Lung (tissue), 12 donors: ENCODE data around the gene DAPK2. TPM values are rescaled to one million over a fixed set of nuclear protein-coding genes. Genes with fewer than 3 reads are reported as not detected.

Experiments
- ATAC-seq: fragments of 200-7000 bp; cut with Tn5 transposase; one replicate; pipeline ENCODE4 v1.9.1; 2020; ENCODE audit warnings: moderate number of reproducible peaks; ENCODE audit not compliant: insufficient read depth, low FRiP score
- DNase-seq, 3 donors: peaks; one replicate each; pipeline ENCODE4 v3.0.0-alpha.2; 2013 to 2017
- H3K27ac ChIP-seq, 2 donors: one replicate each; pipeline ENCODE4 v1.5.1; 2013; ENCODE audit warnings: mild to moderate bottlenecking in 2 of 2, moderate library complexity in 2 of 2, control low read depth in 1 of 2, inconsistent platforms in 1 of 2, low read depth in 1 of 2, low read length in 1 of 2
- H3K27me3 ChIP-seq, 3 donors: one replicate each; pipeline ENCODE4 v1.5.1; 2013; ENCODE audit warnings: low read length in 2 of 3; ENCODE audit not compliant: control insufficient read depth in 3 of 3, insufficient read depth in 3 of 3
- H3K36me3 ChIP-seq, 4 donors: one replicate each; pipeline ENCODE4 v1.5.1; 2013; ENCODE audit warnings: low read length in 4 of 4, mild to moderate bottlenecking in 1 of 4, moderate library complexity in 1 of 4; ENCODE audit not compliant: control insufficient read depth in 4 of 4, insufficient read depth in 4 of 4
- H3K4me1 ChIP-seq, 5 donors: one replicate each; pipeline ENCODE4 v1.5.1; 2013; ENCODE audit warnings: low read length in 5 of 5, mild to moderate bottlenecking in 2 of 5, moderate library complexity in 1 of 5; ENCODE audit not compliant: control insufficient read depth in 5 of 5, insufficient read depth in 5 of 5
- H3K4me3 ChIP-seq: one replicate; pipeline ENCODE4 v1.5.1; 2013; ENCODE audit warnings: mild to moderate bottlenecking, control low read depth, moderate library complexity
- H3K9ac ChIP-seq, 2 donors: one replicate each; pipeline ENCODE4 v1.5.1; 2013; ENCODE audit warnings: low read length in 2 of 2, control low read depth in 1 of 2; ENCODE audit not compliant: insufficient read depth in 1 of 2
- H3K9me3 ChIP-seq, 4 donors: one replicate each; pipeline ENCODE4 v1.5.1; 2013; ENCODE audit warnings: low read length in 3 of 4, mild to moderate bottlenecking in 1 of 4, moderate library complexity in 1 of 4; ENCODE audit not compliant: control insufficient read depth in 4 of 4, insufficient read depth in 3 of 4
- WGBS, 2 donors: extraction: QIAGEN DNeasy Blood & Tissue Kit; methylation state at CpG; one replicate each; pipeline ENCODE4 v1.1.7; 2013; 5-methylcytosine and 5-hydroxymethylcytosine counted together
- polyA plus RNA-seq, 2 donors: library from polyadenylated mRNA; stranded (reverse); fragments of 200-250 nt; gene quantifications; one replicate each; pipeline ENCODE4 v1.2.1, GENCODE V29; 2013
- total RNA-seq, 2 donors: library from RNA; depleted of rRNA in 1 of 2; stranded (reverse); fragments of >200 nt in 1 of 2; gene quantifications; one replicate each; pipeline ENCODE4 v1.2.1, GENCODE V29; 2014 to 2021
- TF ChIP-seq, protein P1 (sequence below): IDR thresholded peaks from 2 replicates; pipeline ENCODE4 v1.5.1; 2012; ENCODE audit warnings: mild to moderate bottlenecking; ENCODE audit errors: control extremely low read depth, extremely low read depth
- donor health status: control.
- donor health status: control.
- donor health status: Bipolar disorder and iron deficiency.
- donor health status: healthy.
- donor health status: DM: yes; HTN: yes; CAD: no.

Gene DAPK2
- total and polyA plus RNA-seq, 4 donors = 20.5 to 59.0 (median 49.1) TPM

- Histone ChIP-seq H3K4me1 (peaks cover 0 to 4% (median 0%) of the 10 kb centered on the region in 5 donors), H3K27me3 (no peaks in the 10 kb centered on the region), H3K9me3 (no peaks in the 10 kb centered on the region), H3K36me3 (no peaks in the 10 kb centered on the region), H3K9ac (no peak overlapping the region), H3K27ac (no peak overlapping the region), H3K4me3 (no peak overlapping the region)
- DNase-seq (no peak), ATAC-seq (no peak)
- 83 to 88% methylated on average over 3 of the region's 3 CpGs for WGBS, 2 donors
- TF ChIP-seq, protein P1, sequence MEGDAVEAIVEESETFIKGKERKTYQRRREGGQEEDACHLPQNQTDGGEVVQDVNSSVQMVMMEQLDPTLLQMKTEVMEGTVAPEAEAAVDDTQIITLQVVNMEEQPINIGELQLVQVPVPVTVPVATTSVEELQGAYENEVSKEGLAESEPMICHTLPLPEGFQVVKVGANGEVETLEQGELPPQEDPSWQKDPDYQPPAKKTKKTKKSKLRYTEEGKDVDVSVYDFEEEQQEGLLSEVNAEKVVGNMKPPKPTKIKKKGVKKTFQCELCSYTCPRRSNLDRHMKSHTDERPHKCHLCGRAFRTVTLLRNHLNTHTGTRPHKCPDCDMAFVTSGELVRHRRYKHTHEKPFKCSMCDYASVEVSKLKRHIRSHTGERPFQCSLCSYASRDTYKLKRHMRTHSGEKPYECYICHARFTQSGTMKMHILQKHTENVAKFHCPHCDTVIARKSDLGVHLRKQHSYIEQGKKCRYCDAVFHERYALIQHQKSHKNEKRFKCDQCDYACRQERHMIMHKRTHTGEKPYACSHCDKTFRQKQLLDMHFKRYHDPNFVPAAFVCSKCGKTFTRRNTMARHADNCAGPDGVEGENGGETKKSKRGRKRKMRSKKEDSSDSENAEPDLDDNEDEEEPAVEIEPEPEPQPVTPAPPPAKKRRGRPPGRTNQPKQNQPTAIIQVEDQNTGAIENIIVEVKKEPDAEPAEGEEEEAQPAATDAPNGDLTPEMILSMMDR = no peak
Measured at GRCh38 chr15:63888823-63889222, 157.5 kb downstream of the DAPK2 start.

DNA sequence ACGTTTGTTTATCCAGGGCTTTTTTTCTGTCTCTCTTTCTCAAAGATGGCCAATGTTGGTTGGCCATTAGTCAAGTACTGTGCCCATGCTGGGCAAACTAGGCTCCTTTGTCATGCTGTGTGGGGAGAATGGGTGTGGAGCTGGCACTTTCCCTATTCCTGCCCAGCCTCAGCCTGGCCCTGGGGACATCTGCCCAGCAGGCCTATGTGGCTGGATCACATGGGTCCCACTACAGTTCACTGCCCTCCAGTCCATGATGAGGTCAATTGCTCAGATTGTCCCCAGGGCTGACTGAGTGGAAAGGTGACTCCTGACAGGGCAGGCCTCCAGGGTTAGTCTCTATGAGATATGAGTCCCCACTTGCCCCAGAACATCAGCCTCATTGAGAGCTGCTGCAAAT lies 158.1 kb downstream of the DAPK2 start:
- TF ChIP-seq, protein P1 = no peak
- Histone ChIP-seq H3K4me3 (no peak overlapping the region), H3K4me1 (peaks cover 0 to 4% (median 0%) of the 10 kb centered on the region in 5 donors), H3K9ac (no peak overlapping the region), H3K27ac (no peak overlapping the region), H3K27me3 (no peaks in the 10 kb centered on the region), H3K36me3 (no peaks in the 10 kb centered on the region), H3K9me3 (no peaks in the 10 kb centered on the region)
- 76 to 78% methylated on average over 1 of the region's 1 CpG for WGBS, 2 donors
- DNase-seq = no peak
- no peak for ATAC-seq

- H3K36me3 ChIP-seq = no peaks in the 10 kb centered on the region
- WGBS, 2 donors = 12 to 45% methylated on average over 5 to 6 of the region's 6 CpGs
- no peaks in the 10 kb centered on the region for H3K27me3 ChIP-seq
- no peaks in the 10 kb centered on the region for H3K9me3 ChIP-seq
- no peak overlapping the region for H3K4me3 ChIP-seq
- DNase-seq (no peak), ATAC-seq (no peak)
- TF ChIP-seq, protein P1 = no peak
- peaks cover 0 to 4% (median 0%) of the 10 kb centered on the region in 5 donors for H3K4me1 ChIP-seq
- no peak overlapping the region for H3K9ac ChIP-seq
- no peak overlapping the region for H3K27ac ChIP-seq
Measured at GRCh38 chr15:63887630-63888029, 158.7 kb downstream of the DAPK2 start.

DNA sequence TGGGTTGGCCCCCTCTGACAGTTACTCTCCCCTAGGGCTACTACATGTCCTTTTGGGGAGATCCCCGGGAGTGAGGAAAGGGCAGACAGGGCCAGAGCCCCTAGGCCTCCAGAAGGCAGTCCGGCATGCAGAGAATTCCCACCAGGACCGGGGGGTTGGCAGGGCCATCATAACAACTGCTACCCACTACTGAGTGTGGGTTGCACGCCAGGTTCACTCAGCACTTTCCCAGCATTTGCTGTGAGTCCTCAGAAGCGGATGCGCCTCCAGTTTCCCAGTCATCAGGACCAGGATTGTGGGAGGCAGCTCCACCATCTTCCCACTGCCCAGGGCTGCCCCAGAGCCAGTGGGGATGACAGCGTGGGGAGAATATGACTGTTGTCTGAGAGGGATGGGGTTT lies 161.3 kb downstream of the DAPK2 start:
- H3K9ac ChIP-seq = no peak overlapping the region
- no peak for DNase-seq
- no peak for ATAC-seq

More for the DNA sequence above, 161.3 kb downstream of the DAPK2 start:
- H3K9me3 ChIP-seq = no peaks in the 10 kb centered on the region
- no peak overlapping the region for H3K27ac ChIP-seq
- TF ChIP-seq, protein P1 = no peak
- no peaks in the 10 kb centered on the region for H3K27me3 ChIP-seq
- H3K36me3 ChIP-seq = no peaks in the 10 kb centered on the region
- H3K4me1 ChIP-seq = no peaks in the 10 kb centered on the region
- no peak overlapping the region for H3K4me3 ChIP-seq
- WGBS, 2 donors = 95 to 97% methylated on average over 7 of the region's 7 CpGs
